H1 (cell line): ENCODE measurements around the gene RIN3. TPM values are rescaled to one million over a fixed set of nuclear protein-coding genes. Genes with fewer than 3 reads are reported as not detected.

Experiments used
- CTCF ChIA-PET: fragments of 300-600 bp; sonication (Branson Sonifier 250); formaldehyde crosslinking; loops from one replicate; lab custom pipeline; 2021; ENCODE audit not compliant: partially characterized antibody; lab: Charles Lee
- POLR2A ChIA-PET: fragments of 300-600 bp; sonication (Branson Sonifier 250); formaldehyde crosslinking; loops from one replicate; lab custom pipeline; 2021; ENCODE audit warnings: inconsistent platforms; ENCODE audit not compliant: partially characterized antibody; lab: Charles Lee
- DNase-seq, 2 experiments: peaks; one replicate each; pipeline versions ENCODE4 v3.0.0 to v3.0.0-alpha.2; 2010 to 2022; ENCODE audit warnings: low spot score in 2 of 2, low read depth in 1 of 2, mixed read lengths in 1 of 2
- FAIRE-seq: peaks from 2 replicates; lab custom pipeline; 2011; peaks lifted over from hg19 to GRCh38; lab: Jason Lieb, UNC
- H2AFZ ChIP-seq: 2 replicates; pipeline ENCODE4 v1.8.1; 2012; ENCODE audit warnings: low read length, inconsistent platforms
- H2AK5ac ChIP-seq: 2 replicates; pipeline ENCODE4 v1.6.1; 2013; ENCODE audit warnings: low read depth, low read length
- H2BK120ac ChIP-seq: replicated peaks from 2 replicates; pipeline ENCODE3; 2013; ENCODE audit warnings: low read depth, low read length, inconsistent platforms
- H2BK12ac ChIP-seq: 2 replicates; pipeline ENCODE4 v1.6.1; 2013; ENCODE audit warnings: low read depth, low read length
- H2BK15ac ChIP-seq: 2 replicates; pipeline ENCODE4 v1.6.1; 2013; ENCODE audit warnings: low read length
- H2BK20ac ChIP-seq: 2 replicates; pipeline ENCODE4 v1.6.1; 2013; ENCODE audit warnings: low read length
- H2BK5ac ChIP-seq: 2 replicates; pipeline ENCODE4 v1.6.1; 2013; ENCODE audit warnings: low read depth, low read length
- H3K14ac ChIP-seq: 2 replicates; pipeline ENCODE4 v1.6.1; 2013; ENCODE audit warnings: inconsistent platforms; ENCODE audit not compliant: insufficient read length
- H3K18ac ChIP-seq: 2 replicates; pipeline ENCODE4 v1.6.1; 2013; ENCODE audit warnings: low read length; ENCODE audit errors: extremely low read depth
- H3K23ac ChIP-seq: 2 replicates; pipeline ENCODE4 v1.6.1; 2013; ENCODE audit warnings: inconsistent platforms; ENCODE audit not compliant: insufficient read length
- H3K23me2 ChIP-seq: 2 replicates; pipeline ENCODE4 v1.6.1; 2013; ENCODE audit warnings: low read depth, low read length
- H3K27ac ChIP-seq: 2 replicates; pipeline ENCODE4 v1.6.1; 2011; ENCODE audit warnings: low read depth, low read length, inconsistent platforms
- H3K27me3 ChIP-seq, 4 experiments: replicated peaks in 1 of 4; 1 replicate in 1 of 4; 2 replicates in 3 of 4; pipeline versions ENCODE4 v1.6.1 to v1.8.1; 2011 to 2013; ENCODE audit warnings: low read length in 3 of 4, mild to moderate bottlenecking in 3 of 4, inconsistent platforms in 2 of 4, mixed read lengths in 2 of 4, moderate library complexity in 1 of 4; ENCODE audit not compliant: control insufficient read depth in 3 of 4, insufficient read depth in 3 of 4; ENCODE audit errors: extremely low read depth in 1 of 4
- H3K36me3 ChIP-seq, 4 experiments: 2 replicates each; pipeline versions ENCODE4 v1.6.1 to v1.8.1; 2011 to 2013; ENCODE audit warnings: mild to moderate bottlenecking in 4 of 4, low read length in 3 of 4, moderate library complexity in 2 of 4, control low read depth in 1 of 4, inconsistent platforms in 1 of 4; ENCODE audit not compliant: insufficient read depth in 4 of 4, control insufficient read depth in 2 of 4
- H3K4ac ChIP-seq: replicated peaks from 2 replicates; pipeline ENCODE3; 2013; ENCODE audit warnings: low read length, low read depth, mixed read lengths, inconsistent platforms; ENCODE audit not compliant: insufficient read length
- H3K4me1 ChIP-seq, 4 experiments: replicated peaks in 1 of 4; 1 replicate in 1 of 4; 2 replicates in 3 of 4; pipeline versions ENCODE4 v1.6.1 to v1.8.1; 2011 to 2013; ENCODE audit warnings: low read length in 3 of 4, inconsistent platforms in 2 of 4, mixed read lengths in 1 of 4; ENCODE audit not compliant: insufficient read depth in 4 of 4, control insufficient read depth in 3 of 4
- H3K4me2 ChIP-seq, 2 experiments: 2 replicates each; pipeline versions ENCODE4 v1.6.1 to v1.8.1; 2011 to 2013; ENCODE audit warnings: low read depth in 2 of 2, low read length in 2 of 2, control low read depth in 1 of 2, inconsistent platforms in 1 of 2, mild to moderate bottlenecking in 1 of 2; ENCODE audit not compliant: insufficient read depth in 1 of 2
- H3K4me3 ChIP-seq, 4 experiments: fragments of 200-600, 300-600 bp in 1 of 4; sonication (generic), shearing (Covaris generic), sonication (Bioruptor Twin) in 1 of 4; 2 replicates each; pipeline versions ENCODE4 v1.5.1 to v1.8.1; 2011 to 2016; ENCODE audit warnings: low read length in 4 of 4, low read depth in 3 of 4, control low read depth in 2 of 4, inconsistent platforms in 2 of 4, mild to moderate bottlenecking in 2 of 4, mixed read lengths in 1 of 4, moderate library complexity in 1 of 4; ENCODE audit not compliant: insufficient read depth in 2 of 4; ENCODE audit errors: extremely low read depth in 1 of 4
- H3K56ac ChIP-seq: replicated peaks from 2 replicates; pipeline ENCODE3; 2013; ENCODE audit warnings: low read depth, mild to moderate bottlenecking, mixed read lengths, low read length, inconsistent platforms; ENCODE audit not compliant: insufficient read length
- H3K79me1 ChIP-seq: 2 replicates; pipeline ENCODE4 v1.6.1; 2013; ENCODE audit warnings: low read depth, low read length, control low read depth
- H3K79me2 ChIP-seq, 2 experiments: 2 replicates each; pipeline versions ENCODE4 v1.6.1 to v1.8.1; 2012 to 2013; ENCODE audit warnings: low read length in 2 of 2, mild to moderate bottlenecking in 2 of 2, inconsistent platforms in 1 of 2; ENCODE audit not compliant: insufficient read depth in 2 of 2, control insufficient read depth in 1 of 2
- H3K9ac ChIP-seq, 4 experiments: replicated peaks in 1 of 4; 1 replicate in 1 of 4; 2 replicates in 3 of 4; pipeline versions ENCODE4 v1.6.1 to v1.8.1; 2011 to 2013; ENCODE audit warnings: low read depth in 3 of 4, low read length in 3 of 4, control low read depth in 2 of 4, mild to moderate bottlenecking in 2 of 4, moderate library complexity in 2 of 4, inconsistent platforms in 1 of 4; ENCODE audit errors: extremely low read depth in 1 of 4
- H3K9me3 ChIP-seq, 2 experiments: 2 replicates each; pipeline versions ENCODE4 v1.6.1 to v1.8.1; 2012 to 2013; ENCODE audit warnings: mild to moderate bottlenecking in 2 of 2, moderate library complexity in 2 of 2, control low read depth in 1 of 2, inconsistent platforms in 1 of 2, low read depth in 1 of 2, low read length in 1 of 2, mixed read lengths in 1 of 2; ENCODE audit not compliant: insufficient read depth in 2 of 2
- H4K20me1 ChIP-seq, 2 experiments: replicated peaks in 1 of 2; 2 replicates each; pipeline versions ENCODE3 to v1.8.1; 2011 to 2013; ENCODE audit warnings: inconsistent platforms in 2 of 2, low read length in 2 of 2, mild to moderate bottlenecking in 1 of 2; ENCODE audit not compliant: insufficient read depth in 2 of 2, control insufficient read depth in 1 of 2
- H4K5ac ChIP-seq: 2 replicates; pipeline ENCODE4 v1.6.1; 2013; ENCODE audit warnings: low read length, low read depth, mixed read lengths, inconsistent platforms; ENCODE audit not compliant: insufficient read length
- H4K8ac ChIP-seq: 2 replicates; pipeline ENCODE4 v1.8.0; 2013; ENCODE audit warnings: mild to moderate bottlenecking, moderate library complexity, low read length, inconsistent platforms; ENCODE audit not compliant: insufficient read depth; ENCODE audit errors: extremely low read depth
- H4K91ac ChIP-seq: replicated peaks from 2 replicates; pipeline ENCODE3; 2013; ENCODE audit warnings: low read length, mixed read lengths, inconsistent platforms; ENCODE audit not compliant: insufficient read length
- BACH1 ChIP-seq: IDR thresholded peaks from 2 replicates; pipeline ENCODE4 v1.6.1; 2012; ENCODE audit warnings: low read length, improper control_type of control experiment
- EGR1 ChIP-seq: IDR thresholded peaks from 2 replicates; pipeline ENCODE4 v1.6.1; 2011; ENCODE audit warnings: low read depth, low read length, borderline replicate concordance
- FOSL1 ChIP-seq: IDR thresholded peaks from 2 replicates; pipeline ENCODE4 v1.6.1; 2011; ENCODE audit warnings: mild to moderate bottlenecking, low read depth, low read length, moderate library complexity; ENCODE audit not compliant: insufficient read depth
- GABPA ChIP-seq: IDR thresholded peaks from 2 replicates; pipeline ENCODE4 v1.6.1; 2011; ENCODE audit warnings: mild to moderate bottlenecking, low read length, moderate library complexity, borderline replicate concordance; ENCODE audit not compliant: insufficient read depth
- HDAC6 ChIP-seq: IDR thresholded peaks from one replicate; pipeline ENCODE4 v1.7.1; 2012; ENCODE audit warnings: low read depth, mild to moderate bottlenecking, inconsistent platforms, low read length, moderate library complexity
- JUND ChIP-seq: IDR thresholded peaks from 2 replicates; pipeline ENCODE4 v1.6.1; 2011; ENCODE audit warnings: mild to moderate bottlenecking, improper control_type of control experiment, low read length
- KDM1A ChIP-seq: fragments of 200-600, 300-600 bp; sonication (generic); IDR thresholded peaks from 2 replicates; pipeline ENCODE4 v1.7.1; 2016; ENCODE audit warnings: mild to moderate bottlenecking, low read length, borderline replicate concordance
- KDM4A ChIP-seq: IDR thresholded peaks from one replicate; pipeline ENCODE4 v1.7.1; 2012; ENCODE audit warnings: low read depth, mild to moderate bottlenecking, moderate library complexity, low read length, inconsistent platforms; ENCODE audit not compliant: severe bottlenecking
- MAFK ChIP-seq: IDR thresholded peaks from 2 replicates; pipeline ENCODE4 v1.6.1; 2012; ENCODE audit warnings: low read depth, mild to moderate bottlenecking, improper control_type of control experiment, low read length
- POLR2A ChIP-seq, 2 experiments: IDR thresholded peaks; 1 replicate in 1 of 2; 2 replicates in 1 of 2; pipeline ENCODE4 v1.6.1; 2011; ENCODE audit warnings: low read depth in 2 of 2, low read length in 2 of 2, mild to moderate bottlenecking in 2 of 2; ENCODE audit errors: control extremely low read depth in 1 of 2
- POU5F1 ChIP-seq: IDR thresholded peaks from 2 replicates; pipeline ENCODE4 v1.6.1; 2011; ENCODE audit warnings: low read depth, mild to moderate bottlenecking, low read length, moderate library complexity
- RAD21 ChIP-seq, 2 experiments: IDR thresholded peaks in 1 of 2; conservative IDR thresholded peaks in 1 of 2; 2 replicates each; pipeline ENCODE4 v1.6.1; 2011; ENCODE audit warnings: low read depth in 2 of 2, low read length in 2 of 2, improper control_type of control experiment in 1 of 2, inconsistent platforms in 1 of 2, mild to moderate bottlenecking in 1 of 2, moderate library complexity in 1 of 2
- SIRT6 ChIP-seq: IDR thresholded peaks from one replicate; pipeline ENCODE4 v1.7.1; 2012; ENCODE audit warnings: low read length, inconsistent platforms
- SP4 ChIP-seq: IDR thresholded peaks from 2 replicates; pipeline ENCODE4 v1.6.1; 2012; ENCODE audit warnings: low read length, inconsistent platforms
- TBP ChIP-seq: IDR thresholded peaks from 2 replicates; pipeline ENCODE4 v1.6.1; 2011; ENCODE audit warnings: low read depth, low read length, improper control_type of control experiment
- WGBS, 2 experiments: shearing (Covaris generic) in 1 of 2; methylation state at CpG; one replicate each; pipeline versions ENCODE4 v1.1.6 to v1.1.7; 2013 to 2015; ENCODE audit warnings: low lambda C conversion rate in 2 of 2, mixed read lengths in 2 of 2, inconsistent platforms in 1 of 2, low coverage in 1 of 2, missing lambda C conversion rate in 1 of 2; ENCODE audit not compliant: insufficient replicate concordance in 2 of 2, insufficient coverage in 1 of 2, insufficient read length in 1 of 2; ENCODE audit errors: extremely low coverage in 1 of 2, missing lambda C conversion rate in 1 of 2; 5-methylcytosine and 5-hydroxymethylcytosine counted together
- polyA plus RNA-seq, 7 experiments: library from polyadenylated mRNA; depleted of rRNA in 3 of 7; stranded (reverse) in 5 of 7; unstranded in 2 of 7; fragments of >200 nt in 5 of 7; fragments of 200-250 nt in 2 of 7; gene quantifications; 1 replicate in 5 of 7; 2 replicates in 1 of 7; 4 replicates in 1 of 7; pipeline versions ENCODE4 v1.2.1 to v1.2.3, GENCODE V29; 2011 to 2013; ENCODE audit warnings: missing spikeins in 2 of 7, mixed read lengths in 2 of 7
- total RNA-seq: library from RNA; stranded (reverse); fragmentation: NEBNext Ultra II Directional; extraction: Animal tissue kit (Norgen Biotek cat#: 25700); gene quantifications from 2 replicates; pipeline ENCODE4 v1.2.1, GENCODE V29; 2021

Gene RIN3
- total and polyA plus RNA-seq, 2 of the 8 experiments (the other 6 are each of a cell fraction or from before 2014, with no cell fraction given), result 0.59 to 1.5 TPM

GRCh38 chr14:92605274-92605940 is 91.8 kb downstream of the RIN3 start:
- Histone ChIP-seq H3K27ac (no peak overlapping the region), H4K91ac (no peak overlapping the region), H3K79me1 (no peaks in the 10 kb centered on the region; the same call in 1 of the 2 replicates), H3K4me2 (no peak overlapping the region), H3K9ac (no peak overlapping the region), H4K20me1 (no peaks in the 10 kb centered on the region), H3K23me2 (no peaks in the 10 kb centered on the region), H3K4me1 (no peaks in the 10 kb centered on the region), H3K4me3 (no peak overlapping the region), H3K79me2 (no peaks in the 10 kb centered on the region), H3K27me3 (no peaks in the 10 kb centered on the region), H3K14ac (no peak overlapping the region), H4K8ac (no peak overlapping the region), H2AFZ (no peak overlapping the region), H2BK20ac (no peak overlapping the region), H3K36me3 (no peaks in the 10 kb centered on the region), H2AK5ac (no peak overlapping the region), H3K9me3 (0 out of 4 replicates have a peak, but pooled peaks cover 0 to 4% of the 10 kb centered on the region in 2 experiments), H3K18ac (no peak overlapping the region), H3K4ac (no peak overlapping the region), H3K56ac (no peak overlapping the region), H3K23ac (no peak overlapping the region), H4K5ac (no peak overlapping the region), H2BK120ac (no peak overlapping the region), H2BK12ac (no peak overlapping the region), H2BK15ac (no peak overlapping the region), H2BK5ac (no peak overlapping the region)
- ChIA-PET CTCF (interaction anchor here (0.6 kb wide), 1 partner anchor 152 kb away, joined by 3 read pairs; no protein-coding TSS in a partner anchor), POLR2A (no interaction called here)
- no peak for DNase-seq
- 91% methylated on average over 5 of the region's 5 CpGs; no CpG with 5 or more reads in 1 of the 2 experiments for WGBS, 2 experiments
- FAIRE-seq, result no peak
- no peak for TF ChIP-seq SP4
- TF ChIP-seq BACH1, result no peak
- no peak for TF ChIP-seq POU5F1
- no peak for TF ChIP-seq KDM4A
- no peak for TF ChIP-seq RAD21 (IDR thresholded peaks at IDR 0.05 in 1 of 2, conservative IDR thresholded peaks at IDR 0.05 in 1 of 2; ENCODE audit: low read depth in 2 of 2, low read length in 2 of 2)
- no peak for TF ChIP-seq TBP
- no peak for TF ChIP-seq GABPA
- TF ChIP-seq FOSL1, result no peak
- TF ChIP-seq EGR1, result no peak
- TF ChIP-seq MAFK, result no peak
- no peak for TF ChIP-seq JUND
- no peak for TF ChIP-seq POLR2A (IDR thresholded peaks at IDR 0.05; ENCODE audit: control extremely low read depth in 1 of 2, low read depth in 2 of 2, low read length in 2 of 2)
- TF ChIP-seq HDAC6, result no peak
- TF ChIP-seq KDM1A, result no peak
- no peak for TF ChIP-seq SIRT6
